ENCODE data around the gene CYFIP2. TPM values are rescaled to one million over a fixed set of nuclear protein-coding genes. Genes with fewer than 3 reads are reported as not detected.

The CYFIP2 gene
- polyA plus RNA-seq, 1 donor from 2014 or later, result 59.7 TPM

DNA sequence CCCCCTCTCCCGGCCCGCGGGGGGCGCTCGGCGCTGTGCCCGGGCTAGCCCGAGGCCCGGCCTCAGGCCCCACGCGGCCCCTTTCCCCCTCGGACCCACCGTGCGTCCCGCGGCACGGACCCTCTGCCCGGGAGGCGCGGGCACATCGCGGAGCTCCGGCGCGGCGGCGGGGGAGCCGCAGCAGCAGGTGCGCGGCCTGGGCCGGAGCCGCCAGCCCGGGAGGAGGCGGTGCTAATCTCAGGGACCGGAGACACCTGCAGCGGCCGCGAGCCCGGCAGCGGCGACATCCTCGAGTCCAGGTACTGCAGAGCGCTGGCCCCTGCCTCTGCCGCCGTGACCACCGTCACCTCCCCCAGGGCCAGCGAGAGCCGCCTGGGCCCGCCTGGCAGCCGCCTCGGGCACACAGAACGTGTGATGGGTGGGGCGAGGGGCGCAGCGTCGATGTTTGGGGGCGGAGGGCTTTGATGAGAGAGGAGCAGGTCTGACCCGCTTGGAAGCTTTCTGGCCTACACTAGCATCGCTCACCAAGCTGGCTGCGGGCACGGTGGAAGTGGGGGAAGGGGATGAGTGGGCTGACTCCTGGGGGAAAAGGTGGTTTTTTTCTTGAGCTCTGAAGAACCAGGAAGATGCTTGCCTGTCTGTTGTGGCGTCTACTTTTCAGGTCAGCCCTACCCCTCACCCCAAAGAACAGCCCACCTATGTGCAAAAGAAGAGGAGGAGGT is 524 bp downstream of the CYFIP2 start:
- H3K79me2 ChIP-seq (replicated peaks; ENCODE audit: insufficient read depth, low read length), result peaks cover 47% of the 10 kb centered on the region
- no peaks in the 10 kb centered on the region for H3K9me3 ChIP-seq (ENCODE audit: low read length)
- peak overlapping the region; percentile 91 for H3K9ac ChIP-seq (ENCODE audit: low read length)
- H3K4me3 ChIP-seq (ENCODE audit: low read length), result peak overlapping the region; percentile 87
- no peaks in the 10 kb centered on the region for H4K20me1 ChIP-seq (ENCODE audit: insufficient read depth)
- no peaks in the 10 kb centered on the region for H3F3A ChIP-seq (ENCODE audit: insufficient read depth, low read length, poor library complexity, severe bottlenecking)
- no peaks in the 10 kb centered on the region for H3K9me2 ChIP-seq (ENCODE audit: insufficient read depth, low read length)
- H3K36me3 ChIP-seq (ENCODE audit: insufficient read depth, low read length), result no peaks in the 10 kb centered on the region
- H2AFZ ChIP-seq (ENCODE audit: low read depth, low read length), result peak overlapping the region; percentile 76
- TF ChIP-seq TAF1 (IDR thresholded peaks at IDR 0.05; ENCODE audit: low read depth) (no peak), RAD21 (conservative IDR thresholded peaks at IDR 0.05) (no peak), EZH2 (IDR thresholded peaks at IDR 0.05; ENCODE audit: borderline replicate concordance, insufficient read depth, low read length, poor library complexity, severe bottlenecking) (no peak), MXI1 (conservative IDR thresholded peaks at IDR 0.05; ENCODE audit: poor library complexity, severe bottlenecking) (peak; percentile 32), EP300 (conservative IDR thresholded peaks at IDR 0.05; ENCODE audit: poor library complexity, severe bottlenecking) (peak; percentile 29), SMC3 (conservative IDR thresholded peaks at IDR 0.05; ENCODE audit: poor library complexity) (peak; percentile 10), POLR2AphosphoS5 (IDR thresholded peaks at IDR 0.05) (no peak)
- TF ChIP-seq, protein P1, sequence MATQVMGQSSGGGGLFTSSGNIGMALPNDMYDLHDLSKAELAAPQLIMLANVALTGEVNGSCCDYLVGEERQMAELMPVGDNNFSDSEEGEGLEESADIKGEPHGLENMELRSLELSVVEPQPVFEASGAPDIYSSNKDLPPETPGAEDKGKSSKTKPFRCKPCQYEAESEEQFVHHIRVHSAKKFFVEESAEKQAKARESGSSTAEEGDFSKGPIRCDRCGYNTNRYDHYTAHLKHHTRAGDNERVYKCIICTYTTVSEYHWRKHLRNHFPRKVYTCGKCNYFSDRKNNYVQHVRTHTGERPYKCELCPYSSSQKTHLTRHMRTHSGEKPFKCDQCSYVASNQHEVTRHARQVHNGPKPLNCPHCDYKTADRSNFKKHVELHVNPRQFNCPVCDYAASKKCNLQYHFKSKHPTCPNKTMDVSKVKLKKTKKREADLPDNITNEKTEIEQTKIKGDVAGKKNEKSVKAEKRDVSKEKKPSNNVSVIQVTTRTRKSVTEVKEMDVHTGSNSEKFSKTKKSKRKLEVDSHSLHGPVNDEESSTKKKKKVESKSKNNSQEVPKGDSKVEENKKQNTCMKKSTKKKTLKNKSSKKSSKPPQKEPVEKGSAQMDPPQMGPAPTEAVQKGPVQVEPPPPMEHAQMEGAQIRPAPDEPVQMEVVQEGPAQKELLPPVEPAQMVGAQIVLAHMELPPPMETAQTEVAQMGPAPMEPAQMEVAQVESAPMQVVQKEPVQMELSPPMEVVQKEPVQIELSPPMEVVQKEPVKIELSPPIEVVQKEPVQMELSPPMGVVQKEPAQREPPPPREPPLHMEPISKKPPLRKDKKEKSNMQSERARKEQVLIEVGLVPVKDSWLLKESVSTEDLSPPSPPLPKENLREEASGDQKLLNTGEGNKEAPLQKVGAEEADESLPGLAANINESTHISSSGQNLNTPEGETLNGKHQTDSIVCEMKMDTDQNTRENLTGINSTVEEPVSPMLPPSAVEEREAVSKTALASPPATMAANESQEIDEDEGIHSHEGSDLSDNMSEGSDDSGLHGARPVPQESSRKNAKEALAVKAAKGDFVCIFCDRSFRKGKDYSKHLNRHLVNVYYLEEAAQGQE (IDR thresholded peaks at IDR 0.05; ENCODE audit: borderline replicate concordance), result peak; percentile 47
- TF ChIP-seq, protein P2, sequence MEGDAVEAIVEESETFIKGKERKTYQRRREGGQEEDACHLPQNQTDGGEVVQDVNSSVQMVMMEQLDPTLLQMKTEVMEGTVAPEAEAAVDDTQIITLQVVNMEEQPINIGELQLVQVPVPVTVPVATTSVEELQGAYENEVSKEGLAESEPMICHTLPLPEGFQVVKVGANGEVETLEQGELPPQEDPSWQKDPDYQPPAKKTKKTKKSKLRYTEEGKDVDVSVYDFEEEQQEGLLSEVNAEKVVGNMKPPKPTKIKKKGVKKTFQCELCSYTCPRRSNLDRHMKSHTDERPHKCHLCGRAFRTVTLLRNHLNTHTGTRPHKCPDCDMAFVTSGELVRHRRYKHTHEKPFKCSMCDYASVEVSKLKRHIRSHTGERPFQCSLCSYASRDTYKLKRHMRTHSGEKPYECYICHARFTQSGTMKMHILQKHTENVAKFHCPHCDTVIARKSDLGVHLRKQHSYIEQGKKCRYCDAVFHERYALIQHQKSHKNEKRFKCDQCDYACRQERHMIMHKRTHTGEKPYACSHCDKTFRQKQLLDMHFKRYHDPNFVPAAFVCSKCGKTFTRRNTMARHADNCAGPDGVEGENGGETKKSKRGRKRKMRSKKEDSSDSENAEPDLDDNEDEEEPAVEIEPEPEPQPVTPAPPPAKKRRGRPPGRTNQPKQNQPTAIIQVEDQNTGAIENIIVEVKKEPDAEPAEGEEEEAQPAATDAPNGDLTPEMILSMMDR (IDR thresholded peaks at IDR 0.05; ENCODE audit: poor library complexity, severe bottlenecking), result peak; percentile 61
- H3K4me2 ChIP-seq (ENCODE audit: low read length), result peak overlapping the region; percentile 90
- peak overlapping the region; percentile 77 for H3K27ac ChIP-seq (ENCODE audit: low read length)
- H3K27me3 ChIP-seq (ENCODE audit: insufficient read depth, low read depth, low read length), result no peaks in the 10 kb centered on the region

DNA sequence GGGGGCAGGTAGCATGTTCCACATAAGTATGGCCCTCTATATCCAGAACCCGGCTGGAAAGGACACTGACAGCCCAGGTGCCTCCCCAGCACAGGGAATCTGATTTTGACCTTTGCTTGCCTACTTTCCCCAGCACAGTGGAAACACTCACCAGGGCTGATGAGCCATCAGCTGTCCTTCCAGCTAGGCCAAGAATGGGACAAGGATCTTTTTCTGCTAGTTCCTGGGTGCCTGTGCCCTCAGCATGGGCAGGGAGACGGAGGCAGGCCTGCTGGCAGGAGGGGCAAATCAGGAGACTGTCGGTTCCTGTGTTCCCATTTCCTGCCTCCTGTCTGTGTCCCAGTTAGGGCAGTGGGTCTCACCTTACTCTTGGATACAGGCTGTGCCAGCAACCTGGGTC is 1.1 kb downstream of the CYFIP2 start:
- H3K9me3 ChIP-seq (ENCODE audit: low read length), result no peaks in the 10 kb centered on the region
- H3K36me3 ChIP-seq (ENCODE audit: insufficient read depth, low read length), result no peaks in the 10 kb centered on the region
- H3K79me2 ChIP-seq (replicated peaks; ENCODE audit: insufficient read depth, low read length), result peaks cover 53% of the 10 kb centered on the region
- peak overlapping the region; percentile 87 for H3K4me3 ChIP-seq (ENCODE audit: low read length)
- H3K4me2 ChIP-seq (ENCODE audit: low read length), result peak overlapping the region; percentile 90
- peak overlapping the region; percentile 77 for H3K27ac ChIP-seq (ENCODE audit: low read length)
- no peaks in the 10 kb centered on the region for H3F3A ChIP-seq (ENCODE audit: insufficient read depth, low read length, poor library complexity, severe bottlenecking)
- H2AFZ ChIP-seq (ENCODE audit: low read depth, low read length), result peak overlapping the region; percentile 76
- no peak for TF ChIP-seq EP300 (conservative IDR thresholded peaks at IDR 0.05; ENCODE audit: poor library complexity, severe bottlenecking)
- TF ChIP-seq TAF1 (IDR thresholded peaks at IDR 0.05; ENCODE audit: low read depth), result no peak
- TF ChIP-seq, protein P1 (IDR thresholded peaks at IDR 0.05; ENCODE audit: borderline replicate concordance), result no peak
- TF ChIP-seq EZH2 (IDR thresholded peaks at IDR 0.05; ENCODE audit: borderline replicate concordance, insufficient read depth, low read length, poor library complexity, severe bottlenecking), result no peak
- TF ChIP-seq SMC3 (conservative IDR thresholded peaks at IDR 0.05; ENCODE audit: poor library complexity), result no peak
- TF ChIP-seq RAD21 (conservative IDR thresholded peaks at IDR 0.05), result no peak
- TF ChIP-seq, protein P2 (IDR thresholded peaks at IDR 0.05; ENCODE audit: poor library complexity, severe bottlenecking), result no peak
- TF ChIP-seq POLR2AphosphoS5 (IDR thresholded peaks at IDR 0.05), result no peak
- no peak for TF ChIP-seq MXI1 (conservative IDR thresholded peaks at IDR 0.05; ENCODE audit: poor library complexity, severe bottlenecking)
- peak overlapping the region; percentile 91 for H3K9ac ChIP-seq (ENCODE audit: low read length)
- no peaks in the 10 kb centered on the region for H3K9me2 ChIP-seq (ENCODE audit: insufficient read depth, low read length)
- no peaks in the 10 kb centered on the region for H4K20me1 ChIP-seq (ENCODE audit: insufficient read depth)
- H3K27me3 ChIP-seq (ENCODE audit: insufficient read depth, low read depth, low read length), result no peaks in the 10 kb centered on the region
